ENCODE results near the gene XIRP1.
A peak's percentile ranks its signal among the peaks of the same experiment; 100 is the strongest.

Gene XIRP1

DNA sequence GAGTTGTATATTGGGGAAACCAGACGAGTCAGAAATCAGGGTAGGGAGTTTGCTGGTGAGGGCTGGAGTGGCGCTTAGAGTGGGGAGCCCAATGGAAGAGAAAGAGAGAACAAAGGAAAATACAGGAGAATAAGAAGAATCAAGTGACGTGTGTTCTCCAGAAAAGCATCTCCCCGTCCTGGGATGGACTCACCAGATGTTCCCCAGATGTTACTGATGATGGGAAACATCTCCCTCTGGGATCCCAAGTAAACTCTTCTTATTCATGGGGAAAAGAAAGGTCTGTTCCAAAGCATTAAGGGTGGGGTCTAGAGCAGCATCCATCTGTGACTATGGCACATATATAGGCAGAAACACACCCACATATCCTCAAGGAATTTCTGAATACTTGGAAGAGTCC lies 36.0 kb downstream of the XIRP1 start:
- Histone ChIP-seq H3K27ac (ENCODE audit: low read length) (no peak overlapping the region), H3K36me3 (ENCODE audit: control insufficient read depth in 1 of 2, insufficient read depth in 2 of 2, low read length in 2 of 2) (peaks cover 0 to 17% of the 10 kb centered on the region in 2 donors), H3K4me3 (ENCODE audit: low read depth in 1 of 2, low read length in 2 of 2) (no peak overlapping the region), H3K9me3 (ENCODE audit: control insufficient read depth in 1 of 2, low read length in 2 of 2) (no peaks in the 10 kb centered on the region), H3K27me3 (ENCODE audit: low read depth, low read length) (no peaks in the 10 kb centered on the region), H3K4me1 (ENCODE audit: control insufficient read depth in 1 of 2, insufficient read depth in 2 of 2, low read length in 2 of 2) (no peaks in the 10 kb centered on the region)

DNA sequence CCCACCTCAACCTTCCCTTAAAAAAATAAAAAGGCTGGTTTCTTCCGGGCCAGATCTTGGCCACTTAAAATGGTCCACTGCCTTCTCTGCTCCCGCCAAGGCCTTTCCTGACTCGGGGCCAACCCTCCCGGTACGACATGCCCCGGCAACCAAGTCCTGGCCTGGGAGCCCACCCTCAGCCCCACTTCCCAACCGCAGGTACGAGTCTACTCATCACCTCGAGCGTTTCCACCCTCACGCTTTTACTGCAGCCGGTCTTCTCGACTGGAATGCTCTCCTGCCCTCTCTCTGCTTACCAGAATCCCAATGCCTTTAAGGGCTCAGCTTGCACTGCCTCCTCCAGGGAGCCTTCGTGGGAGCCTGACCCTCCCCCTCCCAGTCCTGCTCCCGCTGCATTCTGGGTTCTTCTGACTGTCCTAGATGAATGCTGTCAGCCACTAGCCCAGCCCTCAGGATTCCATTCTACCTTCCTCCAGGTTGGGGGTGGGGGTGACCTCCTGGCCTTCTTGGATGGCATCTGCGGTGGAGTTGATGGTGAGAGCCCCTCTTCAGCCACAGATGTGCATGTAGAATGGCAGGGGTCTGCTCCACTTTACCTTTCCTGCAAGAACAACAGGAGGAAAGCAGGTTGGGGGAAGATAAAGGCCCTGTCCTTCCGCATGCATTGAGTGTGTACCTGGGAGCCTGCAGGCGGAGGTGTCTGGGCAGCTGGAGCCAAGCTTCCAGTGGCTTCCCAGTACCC lies 37.9 kb downstream of the XIRP1 start:
- Histone ChIP-seq H3K27ac (ENCODE audit: low read length) (peak overlapping the region; percentile 72), H3K36me3 (ENCODE audit: control insufficient read depth in 1 of 2, insufficient read depth in 2 of 2, low read length in 2 of 2) (peaks cover 5 to 21% of the 10 kb centered on the region in 2 donors), H3K4me3 (ENCODE audit: low read depth in 1 of 2, low read length in 2 of 2) (peak overlapping the region; percentile 26 to 46), H3K4me1 (ENCODE audit: control insufficient read depth in 1 of 2, insufficient read depth in 2 of 2, low read length in 2 of 2) (peaks cover 11 to 13% of the 10 kb centered on the region in 2 donors), H3K27me3 (ENCODE audit: low read depth, low read length) (no peaks in the 10 kb centered on the region), H3K9me3 (ENCODE audit: control insufficient read depth in 1 of 2, low read length in 2 of 2) (no peaks in the 10 kb centered on the region)

DNA sequence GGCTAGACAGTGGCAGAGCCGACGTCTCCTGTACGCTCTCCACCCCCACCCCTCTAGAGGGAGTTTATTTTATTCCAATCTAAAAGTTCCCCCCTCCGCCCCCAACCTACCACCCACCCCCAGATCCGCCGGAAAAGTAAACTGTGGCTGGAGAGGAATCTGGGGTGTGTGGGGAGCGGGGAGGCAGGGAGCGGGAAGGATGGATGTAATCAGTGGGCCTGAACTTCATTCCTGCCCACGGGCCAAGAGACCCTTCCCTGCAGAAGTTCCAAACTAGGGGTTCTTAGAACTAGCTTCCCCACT lies 38.5 kb downstream of the XIRP1 start:
- H3K9me3 ChIP-seq (ENCODE audit: control insufficient read depth in 1 of 2, low read length in 2 of 2) = no peaks in the 10 kb centered on the region
- peaks cover 17 to 19% of the 10 kb centered on the region in 2 donors for H3K4me1 ChIP-seq (ENCODE audit: control insufficient read depth in 1 of 2, insufficient read depth in 2 of 2, low read length in 2 of 2)
- H3K36me3 ChIP-seq (ENCODE audit: control insufficient read depth in 1 of 2, insufficient read depth in 2 of 2, low read length in 2 of 2) = peaks cover 5 to 21% of the 10 kb centered on the region in 2 donors
- H3K4me3 ChIP-seq (ENCODE audit: low read depth in 1 of 2, low read length in 2 of 2) = peak overlapping the region; percentile 26 to 46
- H3K27me3 ChIP-seq (ENCODE audit: low read depth, low read length) = no peaks in the 10 kb centered on the region
- H3K27ac ChIP-seq (ENCODE audit: low read length) = peak overlapping the region; percentile 72

DNA sequence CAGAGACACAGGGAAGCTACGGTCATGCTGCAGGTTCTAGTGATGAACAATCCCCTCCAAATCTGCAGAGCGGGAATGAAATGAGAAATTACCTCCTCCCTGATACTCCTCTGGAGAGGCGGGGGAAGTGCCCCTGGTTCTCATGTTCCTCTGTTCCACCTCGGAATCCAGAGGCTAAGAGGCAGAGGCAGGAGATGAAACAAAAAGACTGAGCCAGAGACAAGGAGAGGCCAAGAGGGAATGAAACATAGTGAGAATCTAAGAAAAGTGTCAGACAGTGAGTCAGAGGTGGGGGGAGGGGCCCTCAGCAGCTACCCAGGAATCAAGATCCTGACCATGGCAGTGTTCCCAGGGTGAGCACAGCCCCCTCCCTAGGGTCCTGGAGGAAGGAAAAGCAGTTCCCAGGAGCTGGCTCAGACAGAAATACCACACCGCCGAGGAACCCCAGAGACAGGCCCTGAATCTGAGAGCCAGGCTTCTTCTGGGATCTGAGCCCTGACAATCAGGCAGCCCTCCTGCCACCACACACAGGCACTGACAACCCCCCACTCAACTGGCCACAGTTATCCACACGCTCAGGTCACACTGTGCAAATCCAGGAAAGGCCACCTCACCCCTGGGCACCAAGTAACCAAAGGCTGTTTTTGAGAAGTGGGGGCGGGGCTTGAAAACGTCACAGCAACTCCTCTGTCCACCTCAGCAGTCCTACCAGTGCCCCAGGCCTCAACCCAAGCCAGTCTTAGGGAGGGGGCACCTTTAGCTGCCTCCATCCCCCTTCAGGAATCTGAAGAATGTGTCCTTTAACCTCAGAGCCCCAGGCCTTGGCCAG lies 41.4 kb downstream of the XIRP1 start:
- H3K4me3 ChIP-seq (ENCODE audit: low read depth in 1 of 2, low read length in 2 of 2) = peak overlapping the region; percentile 88 to 96
- no peaks in the 10 kb centered on the region for H3K27me3 ChIP-seq (ENCODE audit: low read depth, low read length)
- H3K9me3 ChIP-seq (ENCODE audit: control insufficient read depth in 1 of 2, low read length in 2 of 2) = no peaks in the 10 kb centered on the region
- H3K27ac ChIP-seq (ENCODE audit: low read length) = peak overlapping the region; percentile 98
- H3K36me3 ChIP-seq (ENCODE audit: control insufficient read depth in 1 of 2, insufficient read depth in 2 of 2, low read length in 2 of 2) = peaks cover 12 to 24% of the 10 kb centered on the region in 2 donors
- H3K4me1 ChIP-seq (ENCODE audit: control insufficient read depth in 1 of 2, insufficient read depth in 2 of 2, low read length in 2 of 2) = peaks cover 45 to 46% of the 10 kb centered on the region in 2 donors

DNA sequence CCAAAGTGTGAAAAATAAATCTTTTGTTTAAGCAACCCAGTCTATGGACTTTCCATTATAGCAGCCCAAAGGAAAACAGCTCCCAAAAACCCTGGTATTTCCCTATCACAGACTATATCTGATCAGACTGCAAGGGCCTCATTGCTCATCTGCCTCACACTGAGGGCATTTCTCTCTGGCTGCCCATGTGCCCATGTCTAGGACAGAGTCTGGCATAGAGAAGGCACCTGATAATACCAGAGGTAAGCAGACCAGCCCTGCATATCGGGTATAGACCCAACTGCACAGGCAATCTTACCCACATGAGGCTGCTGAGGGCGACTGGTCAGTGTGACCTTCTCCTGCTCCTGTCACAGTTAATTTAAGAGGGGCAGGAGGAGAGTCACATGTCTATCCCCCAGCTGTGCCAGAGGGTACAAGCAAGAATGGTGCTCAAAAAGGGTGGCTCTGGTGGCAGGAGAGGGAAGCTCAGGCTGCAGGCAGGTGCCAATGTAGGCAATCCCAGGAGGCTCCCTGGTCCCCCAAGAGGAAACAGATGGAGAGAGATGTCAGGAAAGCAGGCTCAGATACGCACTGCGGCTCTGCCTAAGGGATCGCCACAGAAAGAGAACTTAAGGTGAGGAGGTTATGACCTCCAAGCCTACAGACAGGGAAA lies 42.1 kb downstream of the XIRP1 start:
- Histone ChIP-seq H3K4me1 (ENCODE audit: control insufficient read depth in 1 of 2, insufficient read depth in 2 of 2, low read length in 2 of 2) (peaks cover 49 to 53% of the 10 kb centered on the region in 2 donors), H3K36me3 (ENCODE audit: control insufficient read depth in 1 of 2, insufficient read depth in 2 of 2, low read length in 2 of 2) (peaks cover 19 to 31% of the 10 kb centered on the region in 2 donors), H3K9me3 (ENCODE audit: control insufficient read depth in 1 of 2, low read length in 2 of 2) (no peaks in the 10 kb centered on the region), H3K4me3 (ENCODE audit: low read depth in 1 of 2, low read length in 2 of 2) (peak overlapping the region; percentile 88 to 96), H3K27me3 (ENCODE audit: low read depth, low read length) (no peaks in the 10 kb centered on the region), H3K27ac (ENCODE audit: low read length) (peak overlapping the region; percentile 98)

DNA sequence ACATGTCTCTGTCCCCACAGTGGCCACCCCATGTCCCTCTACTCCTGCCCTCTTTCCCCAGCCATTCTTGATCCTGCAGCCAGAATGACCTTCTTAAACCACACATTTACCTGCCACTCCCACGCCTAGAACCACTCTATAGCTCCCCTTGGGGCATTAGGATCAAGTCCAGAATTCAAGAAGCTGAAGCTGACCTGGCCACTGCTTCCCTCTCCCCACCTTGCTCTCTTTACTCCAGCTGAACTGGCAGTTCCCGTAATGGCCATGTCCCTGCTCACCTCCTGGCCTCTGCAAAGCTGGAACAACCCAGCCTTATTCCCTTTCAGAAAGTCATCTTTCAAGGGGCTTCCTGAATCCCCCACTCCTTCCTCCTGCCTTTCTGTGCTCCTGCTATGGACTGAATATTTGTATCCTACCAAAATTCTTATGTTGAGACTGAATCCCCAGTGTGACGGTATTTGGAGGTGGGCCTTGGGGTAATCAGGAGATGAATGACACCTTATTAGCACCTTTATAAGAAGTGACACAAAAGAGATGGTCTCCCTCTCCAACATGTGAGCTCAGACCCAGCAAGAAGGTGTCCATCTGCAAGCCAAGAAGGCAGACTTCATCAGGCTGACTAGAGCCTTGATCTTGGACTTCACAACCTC lies 42.8 kb downstream of the XIRP1 start:
- H3K4me3 ChIP-seq (ENCODE audit: low read depth in 1 of 2, low read length in 2 of 2) = peak overlapping the region; percentile 88 to 96
- H3K27ac ChIP-seq (ENCODE audit: low read length) = peak overlapping the region; percentile 98
- H3K9me3 ChIP-seq (ENCODE audit: control insufficient read depth in 1 of 2, low read length in 2 of 2) = no peaks in the 10 kb centered on the region
- no peaks in the 10 kb centered on the region for H3K27me3 ChIP-seq (ENCODE audit: low read depth, low read length)
- peaks cover 49 to 55% of the 10 kb centered on the region in 2 donors for H3K4me1 ChIP-seq (ENCODE audit: control insufficient read depth in 1 of 2, insufficient read depth in 2 of 2, low read length in 2 of 2)
- peaks cover 26 to 37% of the 10 kb centered on the region in 2 donors for H3K36me3 ChIP-seq (ENCODE audit: control insufficient read depth in 1 of 2, insufficient read depth in 2 of 2, low read length in 2 of 2)

DNA sequence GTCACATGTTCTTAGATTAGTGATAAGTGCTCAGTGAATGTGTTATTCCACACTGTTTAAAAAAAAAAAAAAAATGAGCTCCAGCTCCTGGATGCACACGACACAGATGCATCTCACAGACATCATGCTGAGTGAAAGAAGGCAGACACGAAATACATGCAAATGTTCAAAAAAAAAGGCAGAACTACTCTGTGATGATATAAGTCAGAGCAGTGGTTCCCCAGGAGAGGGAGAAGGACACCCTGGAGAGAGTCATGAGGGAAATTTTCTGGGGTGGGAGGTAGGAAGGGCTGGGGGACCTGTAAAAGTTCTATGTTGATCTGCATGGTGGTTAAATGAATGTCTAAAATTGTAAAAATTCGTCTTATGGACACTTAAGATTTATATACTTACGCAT lies 43.3 kb downstream of the XIRP1 start:
- Histone ChIP-seq H3K36me3 (ENCODE audit: control insufficient read depth in 1 of 2, insufficient read depth in 2 of 2, low read length in 2 of 2) (peaks cover 31 to 43% of the 10 kb centered on the region in 2 donors), H3K27me3 (ENCODE audit: low read depth, low read length) (no peaks in the 10 kb centered on the region), H3K9me3 (ENCODE audit: control insufficient read depth in 1 of 2, low read length in 2 of 2) (no peaks in the 10 kb centered on the region), H3K4me1 (ENCODE audit: control insufficient read depth in 1 of 2, insufficient read depth in 2 of 2, low read length in 2 of 2) (peaks cover 49 to 55% of the 10 kb centered on the region in 2 donors), H3K27ac (ENCODE audit: low read length) (peak overlapping the region; percentile 95), H3K4me3 (ENCODE audit: low read depth in 1 of 2, low read length in 2 of 2) (peak overlapping the region in 1 of 2 donors; percentile 88)

DNA sequence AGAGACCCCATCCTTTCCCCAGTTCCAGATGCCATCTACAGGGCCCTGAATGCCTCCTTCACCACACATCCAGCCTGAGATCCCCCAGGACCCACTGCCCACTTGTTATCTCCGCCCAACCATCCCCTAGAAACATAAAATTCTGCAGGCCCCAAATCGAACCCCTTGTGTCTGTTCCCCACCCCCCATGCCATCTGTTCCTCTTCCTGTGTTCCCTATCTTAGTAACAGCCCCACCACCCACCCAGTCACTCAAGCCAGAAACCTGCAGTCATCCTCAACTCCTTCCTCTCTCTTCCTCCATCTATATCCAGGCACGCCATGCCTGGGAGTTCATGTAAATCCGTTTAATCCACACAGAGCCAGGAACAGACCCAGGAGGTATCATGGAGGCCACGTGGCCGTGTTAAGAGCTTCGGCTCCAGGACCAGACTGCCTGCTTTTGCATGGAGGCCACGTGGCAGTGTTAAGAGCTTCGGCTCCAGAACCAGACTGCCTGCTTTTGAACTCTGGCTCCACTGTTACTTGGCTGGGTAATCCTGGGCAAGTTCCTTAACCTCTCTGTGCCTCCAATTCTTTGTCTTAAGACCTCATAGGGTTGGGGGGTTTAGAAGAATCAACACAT lies 43.8 kb downstream of the XIRP1 start:
- H3K4me1 ChIP-seq (ENCODE audit: control insufficient read depth in 1 of 2, insufficient read depth in 2 of 2, low read length in 2 of 2) = peaks cover 49 to 55% of the 10 kb centered on the region in 2 donors
- H3K9me3 ChIP-seq (ENCODE audit: control insufficient read depth in 1 of 2, low read length in 2 of 2) = no peaks in the 10 kb centered on the region
- peak overlapping the region; percentile 95 for H3K27ac ChIP-seq (ENCODE audit: low read length)
- peaks cover 36 to 48% of the 10 kb centered on the region in 2 donors for H3K36me3 ChIP-seq (ENCODE audit: control insufficient read depth in 1 of 2, insufficient read depth in 2 of 2, low read length in 2 of 2)
- H3K27me3 ChIP-seq (ENCODE audit: low read depth, low read length) = no peaks in the 10 kb centered on the region
- H3K4me3 ChIP-seq (ENCODE audit: low read depth in 1 of 2, low read length in 2 of 2) = peak overlapping the region; percentile 63 to 88

DNA sequence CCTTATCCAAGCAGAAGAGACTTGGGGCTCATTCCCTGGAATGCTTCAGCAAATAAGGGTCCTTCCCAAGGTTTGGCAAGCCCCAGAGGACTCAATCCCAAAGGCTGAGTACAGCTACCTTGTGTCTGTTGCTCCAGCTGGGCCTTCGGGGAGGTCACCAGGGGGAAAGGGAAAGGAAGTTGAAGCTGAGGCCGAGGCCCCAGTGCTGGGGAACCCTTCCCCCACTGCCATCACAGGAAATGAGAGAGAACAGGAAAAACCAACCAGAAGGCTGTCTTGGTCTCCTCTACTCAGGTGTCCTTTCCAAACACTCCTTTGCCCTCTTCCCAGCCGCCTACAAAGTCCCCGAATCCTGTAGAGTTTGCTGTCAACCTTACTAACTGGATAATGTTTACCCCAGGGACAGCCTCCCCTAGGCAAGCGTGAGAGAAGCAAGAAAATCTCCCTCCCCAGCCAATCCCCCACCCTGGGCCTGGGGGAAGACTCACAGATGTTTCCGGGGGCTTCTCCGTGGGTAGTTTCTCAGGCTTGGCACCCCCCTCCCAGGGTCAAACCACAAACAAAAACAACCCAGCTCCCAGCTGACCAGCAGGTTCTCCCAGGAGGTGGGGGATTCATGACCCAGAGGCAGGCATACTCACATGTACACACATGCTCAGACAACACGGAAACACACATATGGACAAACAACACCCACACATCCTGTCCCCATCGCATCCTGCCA lies 44.5 kb downstream of the XIRP1 start:
- Histone ChIP-seq H3K27me3 (ENCODE audit: low read depth, low read length) (no peaks in the 10 kb centered on the region), H3K9me3 (ENCODE audit: control insufficient read depth in 1 of 2, low read length in 2 of 2) (no peaks in the 10 kb centered on the region), H3K36me3 (ENCODE audit: control insufficient read depth in 1 of 2, insufficient read depth in 2 of 2, low read length in 2 of 2) (peaks cover 43 to 51% of the 10 kb centered on the region in 2 donors), H3K27ac (ENCODE audit: low read length) (peak overlapping the region; percentile 95), H3K4me3 (ENCODE audit: low read depth in 1 of 2, low read length in 2 of 2) (peak overlapping the region; percentile 63 to 88), H3K4me1 (ENCODE audit: control insufficient read depth in 1 of 2, insufficient read depth in 2 of 2, low read length in 2 of 2) (peaks cover 52 to 58% of the 10 kb centered on the region in 2 donors)

Data from muscle layer of duodenum (tissue), 2 donors.